ENCODE results near the gene ERN2.

ERN2 gene

GRCh38 chr16:23710008-23710407 is 3.0 kb downstream of the ERN2 start:
- H3K27ac ChIP-seq = no peak overlapping the region
- H2AFZ ChIP-seq = no peak overlapping the region
- H3K9me3 ChIP-seq (ENCODE audit: control insufficient read depth, low read length) = no peaks in the 10 kb centered on the region
- no peaks in the 10 kb centered on the region for H3K79me2 ChIP-seq
- no peaks in the 10 kb centered on the region for H3K4me1 ChIP-seq
- H3K4me2 ChIP-seq (ENCODE audit: low read length) = no peak overlapping the region
- H3K36me3 ChIP-seq (ENCODE audit: control insufficient read depth, insufficient read depth, low read length) = no peaks in the 10 kb centered on the region
- no peak overlapping the region for H3K9ac ChIP-seq
- H3K4me3 ChIP-seq (ENCODE audit: low read depth, low read length) = no peak overlapping the region
- no peaks in the 10 kb centered on the region for H3K27me3 ChIP-seq (ENCODE audit: control insufficient read depth, insufficient read depth, low read length)
- no peak for TF ChIP-seq CTCF (IDR thresholded peaks at IDR 0.05)

GRCh38 chr16:23709536-23709935 is 3.5 kb downstream of the ERN2 start:
- H3K4me2 ChIP-seq (ENCODE audit: low read length) = no peak overlapping the region
- H3K9me3 ChIP-seq (ENCODE audit: control insufficient read depth, low read length) = no peaks in the 10 kb centered on the region
- no peaks in the 10 kb centered on the region for H3K36me3 ChIP-seq (ENCODE audit: control insufficient read depth, insufficient read depth, low read length)
- no peaks in the 10 kb centered on the region for H3K27me3 ChIP-seq (ENCODE audit: control insufficient read depth, insufficient read depth, low read length)
- H2AFZ ChIP-seq = no peak overlapping the region
- H3K4me1 ChIP-seq = no peaks in the 10 kb centered on the region
- no peak overlapping the region for H3K27ac ChIP-seq
- no peak overlapping the region for H3K9ac ChIP-seq
- no peak overlapping the region for H3K4me3 ChIP-seq (ENCODE audit: low read depth, low read length)
- H3K79me2 ChIP-seq = no peaks in the 10 kb centered on the region
- TF ChIP-seq CTCF (IDR thresholded peaks at IDR 0.05) = no peak

GRCh38 chr16:23706439-23706838 is 6.6 kb downstream of the ERN2 start:
- Histone ChIP-seq H3K4me3 (ENCODE audit: low read depth, low read length) (no peak overlapping the region), H3K4me1 (no peaks in the 10 kb centered on the region), H2AFZ (no peak overlapping the region), H3K27me3 (ENCODE audit: control insufficient read depth, insufficient read depth, low read length) (no peaks in the 10 kb centered on the region), H3K9me3 (ENCODE audit: control insufficient read depth, low read length) (no peaks in the 10 kb centered on the region), H3K36me3 (ENCODE audit: control insufficient read depth, insufficient read depth, low read length) (no peaks in the 10 kb centered on the region), H3K9ac (no peak overlapping the region), H3K79me2 (no peaks in the 10 kb centered on the region), H3K27ac (no peak overlapping the region), H3K4me2 (ENCODE audit: low read length) (no peak overlapping the region)
- no peak for TF ChIP-seq CTCF (IDR thresholded peaks at IDR 0.05)

GRCh38 chr16:23705517-23705902 is 7.5 kb downstream of the ERN2 start:
- H3K36me3 ChIP-seq (ENCODE audit: control insufficient read depth, insufficient read depth, low read length) = no peaks in the 10 kb centered on the region
- no peak overlapping the region for H3K9ac ChIP-seq
- no peaks in the 10 kb centered on the region for H3K79me2 ChIP-seq
- no peak overlapping the region for H2AFZ ChIP-seq
- TF ChIP-seq CTCF (IDR thresholded peaks at IDR 0.05) = no peak
- no peaks in the 10 kb centered on the region for H3K27me3 ChIP-seq (ENCODE audit: control insufficient read depth, insufficient read depth, low read length)
- no peaks in the 10 kb centered on the region for H3K4me1 ChIP-seq
- no peak overlapping the region for H3K27ac ChIP-seq
- H3K4me3 ChIP-seq (ENCODE audit: low read depth, low read length) = no peak overlapping the region
- no peaks in the 10 kb centered on the region for H3K9me3 ChIP-seq (ENCODE audit: control insufficient read depth, low read length)
- no peak overlapping the region for H3K4me2 ChIP-seq (ENCODE audit: low read length)

GRCh38 chr16:23704772-23705516 is 8.1 kb downstream of the ERN2 start:
- no peak for TF ChIP-seq CTCF (IDR thresholded peaks at IDR 0.05)
- Histone ChIP-seq H3K9me3 (ENCODE audit: control insufficient read depth, low read length) (no peaks in the 10 kb centered on the region), H2AFZ (no peak overlapping the region), H3K79me2 (no peaks in the 10 kb centered on the region), H3K4me3 (ENCODE audit: low read depth, low read length) (no peak overlapping the region), H3K9ac (no peak overlapping the region), H3K36me3 (ENCODE audit: control insufficient read depth, insufficient read depth, low read length) (no peaks in the 10 kb centered on the region), H3K4me1 (no peaks in the 10 kb centered on the region), H3K4me2 (ENCODE audit: low read length) (no peak overlapping the region), H3K27ac (no peak overlapping the region), H3K27me3 (ENCODE audit: control insufficient read depth, insufficient read depth, low read length) (no peaks in the 10 kb centered on the region)

All from parathyroid adenoma (tissue), 2 donors.